Natural killer cell (primary cell): Measurements from ENCODE around the gene MRPS25. TPM values are rescaled to one million over a fixed set of nuclear protein-coding genes. Genes with fewer than 3 reads are reported as not detected.

Source experiments
- ATAC-seq, 3 donors: fragments of 150-1000 bp in 2 of 3; fragments of 200-7000 bp in 1 of 3; cut with Tn5 transposase; 1 replicate in 1 of 3; 2 replicates in 2 of 3; pipeline ENCODE4 v1.10.0; 2021; ENCODE audit warnings: mild to moderate bottlenecking in 2 of 3, moderate library complexity in 2 of 3
- DNase-seq, 2 donors: peaks; one replicate each; pipeline versions ENCODE4 v3.0.0 to v3.0.0-alpha.2; 2013 to 2021; ENCODE audit warnings: mixed read lengths in 1 of 2
- H3K27ac ChIP-seq: one replicate; pipeline ENCODE4 v1.5.1; 2013; ENCODE audit warnings: mild to moderate bottlenecking, low read length
- H3K27me3 ChIP-seq: one replicate; pipeline ENCODE4 v1.6.1; 2013; ENCODE audit warnings: low read length; ENCODE audit not compliant: control insufficient read depth, insufficient read depth
- H3K36me3 ChIP-seq: one replicate; pipeline ENCODE4 v1.6.1; 2013; ENCODE audit warnings: low read length; ENCODE audit not compliant: control insufficient read depth, insufficient read depth
- H3K4me1 ChIP-seq: one replicate; pipeline ENCODE4 v1.6.1; 2013; ENCODE audit warnings: low read length; ENCODE audit not compliant: control insufficient read depth, insufficient read depth
- H3K4me3 ChIP-seq: one replicate; pipeline ENCODE4 v1.5.1; 2013; ENCODE audit warnings: low read length
- H3K9me3 ChIP-seq: one replicate; pipeline ENCODE4 v1.6.1; 2013; ENCODE audit warnings: low read length; ENCODE audit not compliant: control insufficient read depth, insufficient read depth
- H3K27ac Mint-ChIP-seq, 2 donors: one replicate each; pipeline ENCODE4 v1.8.0; 2022; ENCODE audit warnings: mild to moderate bottlenecking in 2 of 2, mixed read lengths in 2 of 2, moderate library complexity in 1 of 2
- H3K27me3 Mint-ChIP-seq, 2 donors: one replicate each; pipeline ENCODE4 v1.8.0; 2022; ENCODE audit warnings: low read depth in 2 of 2, mixed read lengths in 2 of 2
- H3K36me3 Mint-ChIP-seq: one replicate; pipeline ENCODE4 v1.8.0; 2022; ENCODE audit warnings: mixed read lengths
- H3K4me1 Mint-ChIP-seq, 2 donors: one replicate each; pipeline ENCODE4 v1.8.0; 2022; ENCODE audit warnings: mixed read lengths in 2 of 2
- H3K4me3 Mint-ChIP-seq: one replicate; pipeline ENCODE4 v1.8.0; 2022; ENCODE audit warnings: mild to moderate bottlenecking, moderate library complexity, mixed read lengths
- H3K9me3 Mint-ChIP-seq, 2 donors: one replicate each; pipeline ENCODE4 v1.8.0; 2022; ENCODE audit warnings: mixed read lengths in 2 of 2
- CTCF ChIP-seq: fragments of 200-600 bp; IDR thresholded peaks from one replicate; pipeline ENCODE4 v1.8.0; 2022; ENCODE audit warnings: antibody characterized with exemption
- WGBS: methylation state at CpG from one replicate; pipeline ENCODE4 v1.1.7; 2013; ENCODE audit warnings: missing lambda C conversion rate; ENCODE audit not compliant: insufficient coverage; 5-methylcytosine and 5-hydroxymethylcytosine counted together
- intact Hi-C: fragments of 100-400 bp; cut with micrococcal nuclease; formaldehyde crosslinking; loops from one replicate; pipeline ENCODE4 v1.14.2; 2022
- total RNA-seq, 4 donors: library from RNA; stranded (reverse); fragments of 120-200 nt in 1 of 4; gene quantifications; one replicate each; pipeline versions ENCODE4 v1.2.3 to v1.2.4, GENCODE V29; 2013 to 2022

MRPS25 gene
- total RNA-seq, 3 donors from 2014 or later (not counting 1 experiment from before 2014, with no cell fraction given): 32.3 to 41.4 (median 41.4) TPM

- H3K9me3 Mint-ChIP-seq: no peaks in the 10 kb centered on the region
- no peak for TF ChIP-seq CTCF
- no peaks in the 10 kb centered on the region for H3K36me3 Mint-ChIP-seq
- no peak overlapping the region for H3K27ac ChIP-seq
- no peaks in the 10 kb centered on the region for H3K27me3 ChIP-seq
- 79% methylated on average over 3 of the region's 3 CpGs for WGBS
- H3K9me3 ChIP-seq: no peaks in the 10 kb centered on the region
- peak overlapping the region in 1 of 2 donors; percentile 11 for H3K27ac Mint-ChIP-seq
- peaks cover 18 to 27% of the 10 kb centered on the region in 2 donors for H3K4me1 Mint-ChIP-seq
- peaks cover 24% of the 10 kb centered on the region for H3K4me1 ChIP-seq
- ATAC-seq: no peak
- H3K4me3 Mint-ChIP-seq: no peak overlapping the region
- H3K36me3 ChIP-seq: peaks cover 37% of the 10 kb centered on the region
- intact Hi-C loops: loop anchor here (5.0 kb wide), 1 partner anchor 664 kb away; no protein-coding TSS in a partner anchor
- H3K4me3 ChIP-seq: no peak overlapping the region
- H3K27me3 Mint-ChIP-seq: no peaks in the 10 kb centered on the region
- no peak for DNase-seq
These were observed 30.9 kb upstream of the MRPS25 start for GRCh38 chr3:15096046-15096445.

GRCh38 chr3:15094187-15094875 is 29.2 kb upstream of the MRPS25 start:
- H3K36me3 Mint-ChIP-seq: no peaks in the 10 kb centered on the region
- H3K4me1 Mint-ChIP-seq: peaks cover 16 to 18% of the 10 kb centered on the region in 2 donors
- peaks cover 47% of the 10 kb centered on the region for H3K36me3 ChIP-seq
- no peak for ATAC-seq
- no peaks in the 10 kb centered on the region for H3K9me3 Mint-ChIP-seq
- DNase-seq: no peak
- WGBS: 93% methylated on average over 4 of the region's 5 CpGs
- H3K27ac Mint-ChIP-seq: no peak overlapping the region
- no peaks in the 10 kb centered on the region for H3K27me3 ChIP-seq
- H3K4me3 Mint-ChIP-seq: no peak overlapping the region
- H3K27me3 Mint-ChIP-seq: no peaks in the 10 kb centered on the region
- no peak overlapping the region for H3K4me3 ChIP-seq
- peaks cover 17% of the 10 kb centered on the region for H3K4me1 ChIP-seq
- no peak overlapping the region for H3K27ac ChIP-seq
- no peaks in the 10 kb centered on the region for H3K9me3 ChIP-seq
- intact Hi-C loops: no loop called here
- no peak for TF ChIP-seq CTCF

- no peak for ATAC-seq
- Mint-ChIP-seq H3K9me3 (no peaks in the 10 kb centered on the region), H3K27me3 (no peaks in the 10 kb centered on the region), H3K36me3 (no peaks in the 10 kb centered on the region), H3K4me1 (peaks cover 2% of the 10 kb centered on the region in 2 donors), H3K27ac (no peak overlapping the region), H3K4me3 (no peak overlapping the region)
- Histone ChIP-seq H3K4me3 (no peak overlapping the region), H3K27me3 (no peaks in the 10 kb centered on the region), H3K36me3 (peaks cover 56% of the 10 kb centered on the region), H3K27ac (no peak overlapping the region), H3K4me1 (peaks cover 10% of the 10 kb centered on the region), H3K9me3 (no peaks in the 10 kb centered on the region)
- 100% methylated on average over 1 of the region's 1 CpG for WGBS
- intact Hi-C loops: no loop called here
- no peak for TF ChIP-seq CTCF
- DNase-seq: no peak
These were observed 27.6 kb upstream of the MRPS25 start for GRCh38 chr3:15092686-15093085.

GRCh38 chr3:15091575-15091974 is 26.5 kb upstream of the MRPS25 start:
- no peaks in the 10 kb centered on the region for H3K9me3 Mint-ChIP-seq
- intact Hi-C loops: no loop called here
- DNase-seq (no peak), ATAC-seq (no peak)
- H3K4me1 Mint-ChIP-seq: no peaks in the 10 kb centered on the region
- Histone ChIP-seq H3K4me3 (no peak overlapping the region), H3K9me3 (no peaks in the 10 kb centered on the region), H3K36me3 (peaks cover 61% of the 10 kb centered on the region), H3K27ac (no peak overlapping the region), H3K27me3 (no peaks in the 10 kb centered on the region), H3K4me1 (no peaks in the 10 kb centered on the region)
- no peak overlapping the region for H3K4me3 Mint-ChIP-seq
- no peak overlapping the region for H3K27ac Mint-ChIP-seq
- 87% methylated on average over 5 of the region's 5 CpGs for WGBS
- H3K27me3 Mint-ChIP-seq: no peaks in the 10 kb centered on the region
- no peaks in the 10 kb centered on the region for H3K36me3 Mint-ChIP-seq
- no peak for TF ChIP-seq CTCF
